CD4-positive, alpha-beta T cell treated with Interleukin-4 for 4 hours (primary cell): ENCODE data around the gene RCCD1.
"Not testable (repeated sequence)": the region's sequence is repeated elsewhere in the genome, so short reads cannot be mapped to it uniquely, and the experiment has no call there.

Experiments
- DNase-seq: peaks from one replicate; pipeline ENCODE4 v3.0.0-alpha.2; 2020

RCCD1 gene

GRCh38 chr15:90954712-90955623 lies at the start of gene RCCD1:
Gene RCCD1 (plus strand): TSS chr15:90954884. CDS start chr15:90956735, 1,851 bp downstream.
- peak; percentile 86 for DNase-seq

GRCh38 chr15:90905306-90906180 lies 49.1 kb upstream of the RCCD1 start:
- no peak for DNase-seq

- no peak for DNase-seq
These were observed 48.4 kb upstream of the RCCD1 start for GRCh38 chr15:90906181-90906849.

GRCh38 chr15:90907051-90907660 lies 47.5 kb upstream of the RCCD1 start:
- DNase-seq, result no peak

- no peak for DNase-seq
These were observed 46.7 kb upstream of the RCCD1 start for GRCh38 chr15:90907838-90908507.

GRCh38 chr15:90909449-90909848 lies 45.2 kb upstream of the RCCD1 start:
- not testable (repeated sequence) for DNase-seq

GRCh38 chr15:90909976-90910375 lies 44.7 kb upstream of the RCCD1 start:
- no peak for DNase-seq

GRCh38 chr15:90910441-90911301 lies 44.0 kb upstream of the RCCD1 start:
- DNase-seq, result no peak

GRCh38 chr15:90911302-90911623 lies 43.4 kb upstream of the RCCD1 start:
- DNase-seq, result no peak

- no peak for DNase-seq
These were observed 42.5 kb upstream of the RCCD1 start for GRCh38 chr15:90911906-90912769.

GRCh38 chr15:90912770-90913075 lies 42.0 kb upstream of the RCCD1 start:
- DNase-seq, result no peak

GRCh38 chr15:90913398-90913944 lies 41.2 kb upstream of the RCCD1 start:
- no peak for DNase-seq

GRCh38 chr15:90914305-90915080 lies 40.2 kb upstream of the RCCD1 start:
- DNase-seq, result no peak

- no peak for DNase-seq
These were observed 39.4 kb upstream of the RCCD1 start for GRCh38 chr15:90915216-90915807.

- DNase-seq, result peak; percentile 6
These were observed 38.8 kb upstream of the RCCD1 start for GRCh38 chr15:90915808-90916440.

- DNase-seq, result no peak
These were observed 38.2 kb upstream of the RCCD1 start for GRCh38 chr15:90916461-90916860.

GRCh38 chr15:90917569-90917968 lies 37.1 kb upstream of the RCCD1 start:
- DNase-seq, result no peak

- DNase-seq, result no peak
These were observed 36.5 kb upstream of the RCCD1 start for GRCh38 chr15:90918034-90918788.
